ENCODE results near the gene AMIGO2.
"Not testable (repeated sequence)": the region's sequence is repeated elsewhere in the genome, so short reads cannot be mapped to it uniquely, and the experiment has no call there.

The AMIGO2 gene

GRCh38 chr12:47121146-47121545 lies 41.4 kb upstream of the AMIGO2 start:
- no peak overlapping the region for H3K4me3 Mint-ChIP-seq
- no peaks in the 10 kb centered on the region for H3K36me3 Mint-ChIP-seq (ENCODE audit: low read depth)
- H3K27ac Mint-ChIP-seq, result peak overlapping the region; percentile 28 to 76 (median 66)
- no peaks in the 10 kb centered on the region for H3K27me3 Mint-ChIP-seq (ENCODE audit: low read depth)
- no peak for TF ChIP-seq CTCF (IDR thresholded peaks at IDR 0.05; ENCODE audit: unreplicated experiment in 3 of 3)
- H3K9me3 Mint-ChIP-seq, result no peaks in the 10 kb centered on the region
- H3K4me1 Mint-ChIP-seq, result peaks cover 20% of the 10 kb centered on the region

GRCh38 chr12:47120736-47121135 lies 41.0 kb upstream of the AMIGO2 start:
- no peak for TF ChIP-seq CTCF (IDR thresholded peaks at IDR 0.05; ENCODE audit: unreplicated experiment in 3 of 3)
- Mint-ChIP-seq H3K36me3 (ENCODE audit: low read depth) (no peaks in the 10 kb centered on the region), H3K4me3 (no peak overlapping the region), H3K27me3 (ENCODE audit: low read depth) (no peaks in the 10 kb centered on the region), H3K9me3 (no peaks in the 10 kb centered on the region), H3K4me1 (peaks cover 20% of the 10 kb centered on the region), H3K27ac (peak overlapping the region; percentile 28 to 76 (median 66))

- H3K27me3 Mint-ChIP-seq (ENCODE audit: low read depth); H3K4me1 Mint-ChIP-seq; H3K36me3 Mint-ChIP-seq (ENCODE audit: low read depth); H3K4me3 Mint-ChIP-seq; H3K27ac Mint-ChIP-seq; H3K9me3 Mint-ChIP-seq: not testable (repeated sequence)
Observed at GRCh38 chr12:47117305-47117704, 37.5 kb upstream of the AMIGO2 start.

- TF ChIP-seq CTCF (IDR thresholded peaks at IDR 0.05; ENCODE audit: unreplicated experiment in 3 of 3), result no peak
- Mint-ChIP-seq H3K36me3 (ENCODE audit: low read depth) (no peaks in the 10 kb centered on the region), H3K4me1 (no peaks in the 10 kb centered on the region), H3K27me3 (ENCODE audit: low read depth) (peaks cover 7% of the 10 kb centered on the region), H3K27ac (no peak overlapping the region), H3K4me3 (no peak overlapping the region), H3K9me3 (no peaks in the 10 kb centered on the region)
Observed at GRCh38 chr12:47114481-47114892, 34.7 kb upstream of the AMIGO2 start.

GRCh38 chr12:47112679-47113078 lies 32.9 kb upstream of the AMIGO2 start:
- Mint-ChIP-seq H3K27ac (no peak overlapping the region), H3K4me1 (no peaks in the 10 kb centered on the region), H3K36me3 (ENCODE audit: low read depth) (no peaks in the 10 kb centered on the region), H3K9me3 (no peaks in the 10 kb centered on the region), H3K4me3 (no peak overlapping the region), H3K27me3 (ENCODE audit: low read depth) (peaks cover 7% of the 10 kb centered on the region)
- no peak for TF ChIP-seq CTCF (IDR thresholded peaks at IDR 0.05; ENCODE audit: unreplicated experiment in 3 of 3)

GRCh38 chr12:47111854-47112253 lies 32.1 kb upstream of the AMIGO2 start:
- H3K36me3 Mint-ChIP-seq (ENCODE audit: low read depth), result no peaks in the 10 kb centered on the region

More at GRCh38 chr12:47111854-47112253, 32.1 kb upstream of the AMIGO2 start:
- H3K4me1 Mint-ChIP-seq, result no peaks in the 10 kb centered on the region
- no peak for TF ChIP-seq CTCF (IDR thresholded peaks at IDR 0.05; ENCODE audit: unreplicated experiment in 3 of 3)
- peaks cover 7% of the 10 kb centered on the region for H3K27me3 Mint-ChIP-seq (ENCODE audit: low read depth)
- H3K4me3 Mint-ChIP-seq, result no peak overlapping the region
- no peaks in the 10 kb centered on the region for H3K9me3 Mint-ChIP-seq
- no peak overlapping the region for H3K27ac Mint-ChIP-seq

All from nephron (organoid).